GM12878 (cell line): ENCODE measurements around the gene ATF4. TPM values are rescaled to one million over a fixed set of nuclear protein-coding genes. Genes with fewer than 3 reads are reported as not detected.

ENCODE experiments used
- CEBPZ ChIP-seq: fragments of 150-350 bp; IDR thresholded peaks from 2 replicates; pipeline ENCODE4 v1.6.1; 2016; ENCODE audit warnings: low read depth, low read length
- CUX1 ChIP-seq: IDR thresholded peaks from 2 replicates; pipeline ENCODE4 v1.6.1; 2012; ENCODE audit warnings: improper control_type of control experiment, low read depth, low read length; ENCODE audit not compliant: insufficient replicate concordance
- E4F1 ChIP-seq: fragments of 450-650 bp; IDR thresholded peaks from 2 replicates; pipeline ENCODE4 v1.6.1; 2018; ENCODE audit warnings: borderline replicate concordance, mild to moderate bottlenecking; ENCODE audit not compliant: partially characterized antibody
- EP300 ChIP-seq, 2 experiments: fragments of 150-350 bp in 1 of 2; IDR thresholded peaks; 2 replicates each; pipeline ENCODE4 v1.6.1; 2011 to 2012; ENCODE audit warnings: low read depth in 2 of 2, low read length in 2 of 2, borderline replicate concordance in 1 of 2, improper control_type of control experiment in 1 of 2, inconsistent platforms in 1 of 2; ENCODE audit not compliant: control insufficient read depth in 1 of 2
- ESRRA ChIP-seq: IDR thresholded peaks from 2 replicates; pipeline ENCODE4 v1.6.1; 2012; ENCODE audit warnings: mild to moderate bottlenecking, low read length, improper control_type of control experiment
- ETV6 ChIP-seq, 2 experiments: fragments of 450-650 bp in 1 of 2; IDR thresholded peaks in 1 of 2; conservative IDR thresholded peaks in 1 of 2; 2 replicates each; pipeline ENCODE4 v1.6.1; 2014; ENCODE audit warnings: antibody characterized with exemption in 1 of 2, borderline replicate concordance in 1 of 2, low read depth in 1 of 2, mild to moderate bottlenecking in 1 of 2, moderate library complexity in 1 of 2
- HDAC6 ChIP-seq: fragments of 200-600 bp; sonication (generic); IDR thresholded peaks from one replicate; pipeline ENCODE4 v1.8.0; 2017; ENCODE audit warnings: antibody characterized with exemption; ENCODE audit not compliant: unreplicated experiment
- LARP7 ChIP-seq: fragments of 450-650 bp; IDR thresholded peaks from 2 replicates; pipeline ENCODE4 v1.6.1; 2017; ENCODE audit warnings: mild to moderate bottlenecking
- NFIC ChIP-seq: IDR thresholded peaks from 2 replicates; pipeline ENCODE4 v1.6.1; 2012; ENCODE audit warnings: low read depth, mild to moderate bottlenecking, inconsistent platforms, low read length, moderate library complexity
- POLR2A ChIP-seq: IDR thresholded peaks from 2 replicates; pipeline ENCODE4 v1.6.1; 2011; ENCODE audit warnings: low read depth, mild to moderate bottlenecking, low read length
- POLR2AphosphoS5 ChIP-seq: IDR thresholded peaks from 2 replicates; pipeline ENCODE4 v1.6.1; 2011; ENCODE audit warnings: mild to moderate bottlenecking, low read length, inconsistent platforms
- SPI1 ChIP-seq: IDR thresholded peaks from 2 replicates; pipeline ENCODE4 v1.6.1; 2011; ENCODE audit warnings: low read depth, mild to moderate bottlenecking, low read length, moderate library complexity, borderline replicate concordance; ENCODE audit not compliant: insufficient read depth
- STAT1 ChIP-seq: fragments of 450-650 bp; conservative IDR thresholded peaks from 2 replicates; pipeline ENCODE4 v1.6.1; 2014; ENCODE audit warnings: antibody characterized with exemption, mild to moderate bottlenecking
- TAF1 ChIP-seq: IDR thresholded peaks from 2 replicates; pipeline ENCODE4 v1.6.1; 2011; ENCODE audit warnings: mild to moderate bottlenecking, low read depth, low read length, borderline replicate concordance
- ZBTB11 ChIP-seq: fragments of 450-650 bp; formaldehyde crosslinking; IDR thresholded peaks from 2 replicates; pipeline ENCODE4 v1.5.0; 2022; ENCODE audit warnings: mild to moderate bottlenecking, missing genetic modification characterization
- polyA plus RNA-seq, 11 experiments: library from polyadenylated mRNA; depleted of rRNA in 4 of 11; unstranded in 6 of 11; stranded (reverse) in 5 of 11; fragments of >200 nt; fragmentation: Nextera tagmentation in 4 of 11; fragmentation: Illumina TruSeq in 1 of 11; extraction: Ambion mirVana in 4 of 11; extraction: Trizol in 1 of 11; gene quantifications; 1 replicate in 1 of 11; 2 replicates in 10 of 11; pipeline versions ENCODE4 v1.2.1 to v1.2.3, GENCODE V29; 2011 to 2016; ENCODE audit warnings: inconsistent platforms in 2 of 11, missing spikeins in 2 of 11, low read depth in 1 of 11
- total RNA-seq, 4 experiments: library from RNA; depleted of rRNA in 3 of 4; stranded (reverse); fragments of >200 nt in 3 of 4; fragmentation: Illumina TruSeq in 1 of 4; extraction: Trizol in 1 of 4; gene quantifications; 2 replicates each; pipeline versions ENCODE4 v1.2.1 to v1.2.3, GENCODE V29; 2013 to 2021

ATF4 gene
- total and polyA plus RNA-seq, 10 of the 15 experiments (the other 5 are each of a cell fraction or from before 2014, with no cell fraction given), result 88.3 to 605 (median 320) TPM

- no peak for TF ChIP-seq E4F1
- no peak; the same call in 1 of the 2 replicates for TF ChIP-seq POLR2A
- no peak for TF ChIP-seq ZBTB11 (CRISPR knock-in tag)
- no peak for TF ChIP-seq HDAC6
- no peak for TF ChIP-seq ETV6 (conservative IDR thresholded peaks at IDR 0.05 in 1 of 2, IDR thresholded peaks at IDR 0.05 in 1 of 2; ENCODE audit: borderline replicate concordance in 1 of 2, low read depth in 1 of 2)
- no peak for TF ChIP-seq STAT1
- no peak for TF ChIP-seq ESRRA
- TF ChIP-seq TAF1, result no peak
- TF ChIP-seq CUX1, result no peak
- TF ChIP-seq NFIC, result no peak
- TF ChIP-seq POLR2AphosphoS5, result no peak
- TF ChIP-seq LARP7, result no peak
- TF ChIP-seq SPI1, result no peak
- TF ChIP-seq EP300 (IDR thresholded peaks at IDR 0.05; ENCODE audit: borderline replicate concordance in 1 of 2, control insufficient read depth in 1 of 2, low read depth in 2 of 2, low read length in 2 of 2), result no peak; a peak in 1 of 4 replicates
- TF ChIP-seq CEBPZ, result no peak
These were observed 9.1 kb downstream of the ATF4 start (continued) for GRCh38 chr22:39529487-39529851.
